DMS79 (cell line): ENCODE measurements around the gene RNLS.
A peak's percentile ranks its signal among the peaks of the same experiment; 100 is the strongest.
"Not testable (repeated sequence)": the region's sequence is repeated elsewhere in the genome, so short reads cannot be mapped to it uniquely, and the experiment has no call there.

Experiments used
- DNase-seq: peaks from one replicate; lab custom pipeline; 2025; lab: John Stamatoyannopoulos, UW

The RNLS gene

DNA sequence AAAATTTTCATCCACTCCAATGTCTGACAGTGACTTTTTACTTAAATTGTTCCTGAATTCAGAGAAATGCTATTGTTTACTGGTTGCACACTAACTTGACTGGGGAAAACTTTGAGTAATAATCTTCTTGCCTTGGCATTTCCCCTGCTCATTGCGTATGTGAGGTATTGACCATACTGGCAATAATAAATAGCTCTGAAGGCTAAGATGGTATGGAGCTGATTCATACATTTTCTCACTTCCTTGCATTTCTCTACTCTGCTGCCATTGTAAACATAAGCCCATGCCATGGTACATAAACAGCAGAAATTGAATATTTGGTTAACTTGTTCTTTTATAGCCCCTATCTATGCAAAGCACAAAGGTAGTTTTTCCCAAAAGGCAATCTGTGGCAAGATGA is 290.0 kb downstream of the RNLS start:
- no peak for DNase-seq

DNA sequence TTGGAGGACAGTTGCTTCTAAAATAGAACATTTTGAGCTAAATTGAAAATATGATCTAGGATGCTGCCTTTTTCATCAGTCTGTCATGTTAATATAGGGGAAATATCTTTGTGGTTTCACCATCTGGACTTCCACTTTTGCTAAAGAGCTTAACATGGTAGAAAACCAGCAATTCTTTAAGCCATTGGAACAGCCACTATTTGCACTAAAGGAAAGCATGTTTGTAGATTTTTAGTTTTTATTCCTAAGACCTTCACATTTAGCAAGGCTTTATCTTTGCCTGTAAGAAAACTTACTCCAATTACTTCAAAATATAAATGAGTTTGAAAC is 291.0 kb downstream of the RNLS start:
- no peak for DNase-seq

- no peak for DNase-seq
Measured at GRCh38 chr10:88291289-88292184, 291.6 kb downstream of the RNLS start.

DNA sequence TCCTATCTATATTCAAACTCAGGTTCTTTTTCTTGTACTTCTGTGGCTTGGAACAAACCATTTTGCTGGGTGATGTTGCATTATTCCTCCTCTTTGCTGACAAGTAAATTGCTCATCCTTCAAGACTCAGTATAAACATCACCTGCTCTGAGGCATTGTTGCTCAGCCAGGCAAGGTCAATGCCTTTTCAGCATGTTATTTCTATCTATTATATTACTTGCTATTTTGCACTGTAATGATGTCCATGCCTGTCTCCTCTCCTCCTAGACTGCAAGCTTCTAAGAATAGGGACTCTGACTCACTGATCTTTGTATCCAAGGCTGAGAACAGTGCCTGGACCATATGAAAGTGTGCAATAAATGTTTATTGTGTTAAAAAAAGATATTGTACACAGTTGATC is 293.8 kb downstream of the RNLS start:
- DNase-seq, result no peak

- no peak for DNase-seq
Measured at GRCh38 chr10:88288320-88289059, 294.6 kb downstream of the RNLS start.

- no peak for DNase-seq
Measured at GRCh38 chr10:88286030-88286429, 297.1 kb downstream of the RNLS start.

- DNase-seq, result no peak
Measured at GRCh38 chr10:88281592-88282347, 301.3 kb downstream of the RNLS start.

DNA sequence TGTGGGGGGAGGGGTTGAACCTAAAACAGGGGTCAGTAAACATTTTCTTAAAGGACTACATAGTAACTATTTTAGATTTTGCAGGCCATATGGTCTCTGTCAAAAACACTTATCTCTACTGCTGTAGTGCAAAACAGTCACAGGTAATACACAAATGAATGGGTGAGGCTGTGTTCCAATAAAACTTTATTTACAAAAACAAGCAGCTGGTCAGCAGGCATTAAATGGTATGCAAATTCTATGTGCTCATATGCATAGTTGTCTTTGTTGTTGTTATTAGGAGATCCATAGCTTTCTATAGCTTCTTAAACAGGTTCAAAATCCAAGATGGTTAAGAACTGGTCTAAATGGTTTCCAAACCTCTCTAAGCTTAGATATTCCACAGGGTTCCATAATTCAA is 302.6 kb downstream of the RNLS start:
- DNase-seq, result no peak

DNA sequence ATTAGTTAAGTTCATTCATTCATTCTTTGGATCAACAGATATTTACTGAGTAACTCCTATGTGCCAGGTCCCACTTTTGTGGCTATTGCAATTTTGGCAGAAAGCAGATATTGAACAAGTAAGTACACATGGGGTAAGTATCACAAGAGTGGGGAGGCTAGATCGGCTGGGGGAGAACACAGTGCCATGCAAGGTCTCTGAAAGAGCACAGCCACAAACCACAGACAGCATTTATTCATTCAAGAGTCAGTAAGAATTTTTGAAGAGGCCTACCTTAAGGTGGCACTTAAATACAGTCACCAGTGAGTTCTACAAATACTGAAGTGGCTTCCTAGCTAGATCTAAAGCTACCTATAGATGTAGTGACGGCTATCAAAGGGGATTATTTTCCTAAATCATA is 304.2 kb downstream of the RNLS start:
- no peak for DNase-seq

DNA sequence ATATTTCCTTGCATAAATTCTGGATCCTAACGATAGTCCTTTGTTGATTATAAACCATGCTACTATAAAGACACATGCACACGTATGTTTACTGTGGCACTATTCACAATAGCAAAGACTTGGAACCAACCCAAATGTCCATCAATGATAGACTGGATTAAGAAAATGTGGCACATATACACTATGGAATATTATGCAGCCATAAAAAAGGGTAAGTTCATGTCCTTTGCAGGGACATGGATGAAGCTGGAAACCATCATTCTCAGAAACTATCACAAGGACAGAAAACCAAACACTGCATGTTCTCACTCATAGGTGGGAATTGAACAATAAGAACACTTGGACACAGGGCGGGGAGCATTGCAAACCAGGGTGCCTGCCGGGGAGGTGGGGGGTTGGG is 306.2 kb downstream of the RNLS start:
- DNase-seq, result not testable (repeated sequence)

- DNase-seq, result no peak
Measured at GRCh38 chr10:88274286-88274685, 308.8 kb downstream of the RNLS start.

- DNase-seq, result no peak
Measured at GRCh38 chr10:88273567-88273966, 309.6 kb downstream of the RNLS start.

DNA sequence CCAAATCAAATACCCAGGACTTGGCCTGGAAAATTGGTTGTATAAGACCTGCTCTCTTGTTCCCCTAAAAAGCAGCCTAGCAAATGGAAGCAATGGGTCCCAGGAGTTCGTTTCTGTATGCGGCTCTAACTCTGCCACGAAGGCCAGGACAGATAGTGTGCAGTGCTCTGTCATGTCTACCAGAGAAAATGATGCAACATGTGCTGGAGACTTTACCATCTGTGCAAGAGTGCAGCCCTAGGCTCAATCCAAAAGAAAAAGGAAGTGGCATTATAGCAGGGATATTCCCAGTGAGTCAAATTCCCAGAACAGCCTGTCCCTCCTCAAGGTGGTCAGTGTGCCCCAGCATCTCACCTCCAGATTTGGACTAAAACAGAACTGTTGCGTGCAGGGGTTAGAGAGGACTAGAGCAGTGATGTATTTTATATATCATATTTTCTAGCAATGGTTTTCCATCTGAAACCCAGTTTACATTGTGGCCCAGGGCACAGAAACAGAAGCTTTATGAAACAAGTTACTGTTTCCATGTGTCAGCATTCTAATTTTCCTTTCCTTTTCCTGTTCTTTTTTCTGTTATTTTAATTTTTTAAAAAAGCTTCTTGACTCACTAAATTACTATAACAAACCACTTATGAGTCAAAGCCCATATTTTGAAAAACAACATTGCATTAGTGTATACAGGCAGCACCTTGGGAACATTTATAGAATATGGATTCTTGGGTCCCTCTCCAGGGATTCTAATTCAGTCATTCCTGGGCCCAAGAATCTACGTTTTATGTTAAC is 311.2 kb downstream of the RNLS start:
- DNase-seq, result no peak

DNA sequence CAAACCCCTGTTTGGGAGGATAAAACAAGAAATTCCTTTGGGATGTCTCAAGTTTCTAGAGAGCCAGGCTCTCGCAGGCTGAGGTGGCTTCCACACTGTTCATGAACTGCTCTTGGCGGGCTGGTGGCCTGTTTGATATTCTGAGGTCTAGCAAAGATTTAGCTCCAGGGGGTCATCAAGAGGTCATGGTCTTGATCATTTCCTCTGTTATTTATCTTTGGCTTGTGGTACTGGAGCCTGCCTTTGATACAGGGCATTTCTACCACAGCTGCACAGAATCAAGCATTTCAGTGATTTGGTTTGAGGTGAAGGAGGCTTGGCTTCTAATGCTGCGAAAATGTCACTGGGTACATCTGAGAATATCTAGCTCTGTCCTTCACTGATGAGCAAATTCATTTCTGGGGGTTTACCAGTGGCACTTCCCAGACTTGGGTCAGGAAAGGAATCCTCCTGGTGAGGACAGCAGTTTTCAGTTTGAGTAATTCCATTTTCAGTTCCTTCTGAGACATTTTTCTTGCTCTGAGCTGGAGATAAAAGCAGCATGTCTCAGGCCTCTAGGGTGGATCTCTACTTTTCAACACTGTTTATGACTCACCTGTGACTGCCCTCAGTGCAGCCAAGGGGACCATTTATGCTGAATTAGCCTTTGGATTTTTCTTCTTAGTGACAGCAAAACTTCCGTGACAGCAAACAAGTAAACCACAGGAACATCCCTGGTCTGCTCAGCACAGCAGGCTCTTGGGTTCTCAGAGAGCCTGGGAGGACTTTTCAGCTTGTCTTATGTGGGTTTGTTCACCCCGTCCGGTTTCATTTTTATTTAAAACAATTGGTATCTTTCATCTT is 312.0 kb downstream of the RNLS start:
- DNase-seq, result no peak

GRCh38 chr10:88270061-88270808 is 312.9 kb downstream of the RNLS start:
- DNase-seq, result peak; percentile 76

DNA sequence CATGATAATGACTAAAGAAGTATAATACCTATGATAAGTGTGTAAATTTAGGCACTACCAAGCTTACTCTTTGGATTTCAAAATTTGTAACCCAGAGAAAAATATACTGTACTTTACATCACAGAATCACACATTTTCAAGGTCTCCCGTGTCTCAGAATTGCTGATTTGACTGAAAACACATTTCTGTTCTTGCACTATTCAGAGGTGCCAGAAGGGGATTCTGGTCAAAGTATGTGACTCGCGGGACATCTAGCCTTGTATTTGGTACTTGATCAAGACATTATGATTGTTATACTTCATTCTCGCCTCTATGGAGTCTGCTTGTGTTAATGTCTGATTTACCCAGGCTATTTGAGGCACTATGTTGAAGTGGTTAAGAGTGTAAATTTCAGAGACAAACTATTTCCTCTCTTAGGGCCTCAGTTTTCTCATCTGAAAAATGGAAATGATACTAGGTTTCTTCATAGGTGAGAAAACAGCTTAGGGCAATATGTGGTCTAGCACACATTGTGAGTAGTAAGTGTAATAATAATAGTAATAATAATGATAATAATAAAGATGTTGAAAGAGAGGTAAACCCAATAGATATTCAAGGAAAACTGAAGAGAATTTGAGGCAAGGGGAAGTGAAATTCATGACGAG is 320.4 kb downstream of the RNLS start:
- no peak for DNase-seq

GRCh38 chr10:88261152-88261551 is 322.0 kb downstream of the RNLS start:
- DNase-seq, result no peak

DNA sequence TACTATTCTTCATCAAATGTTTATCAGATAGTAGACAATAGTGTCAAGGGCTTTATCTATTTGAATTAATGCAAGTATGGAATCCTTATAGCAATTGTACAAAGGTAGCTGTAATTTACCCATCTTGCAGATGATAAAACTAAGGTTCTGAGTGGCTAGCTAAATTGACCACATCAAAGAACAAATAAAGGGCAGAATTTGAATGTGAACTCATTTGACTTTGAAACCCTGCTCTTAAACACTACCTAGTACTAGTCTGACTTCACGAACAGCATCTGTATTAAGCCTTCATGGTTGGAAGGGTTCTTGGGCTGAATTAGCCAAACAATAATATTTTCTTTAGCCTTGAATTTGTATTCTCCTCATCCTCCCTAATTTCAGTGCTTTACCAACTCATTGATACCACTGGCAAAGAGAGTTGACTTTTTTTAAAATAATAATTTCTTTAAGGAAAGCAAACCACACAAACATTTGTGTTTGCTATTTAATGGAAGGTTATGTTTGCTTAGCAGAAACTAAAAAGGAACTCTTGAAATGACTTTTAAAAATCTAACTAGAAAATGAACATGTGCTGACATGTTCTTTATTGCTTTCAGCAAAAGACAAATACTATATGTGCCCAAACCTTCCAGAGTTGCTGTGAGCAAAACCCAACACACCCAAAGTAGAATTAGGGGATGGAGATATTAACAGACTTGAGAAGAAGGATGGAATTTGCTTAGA is 322.6 kb downstream of the RNLS start:
- no peak for DNase-seq

DNA sequence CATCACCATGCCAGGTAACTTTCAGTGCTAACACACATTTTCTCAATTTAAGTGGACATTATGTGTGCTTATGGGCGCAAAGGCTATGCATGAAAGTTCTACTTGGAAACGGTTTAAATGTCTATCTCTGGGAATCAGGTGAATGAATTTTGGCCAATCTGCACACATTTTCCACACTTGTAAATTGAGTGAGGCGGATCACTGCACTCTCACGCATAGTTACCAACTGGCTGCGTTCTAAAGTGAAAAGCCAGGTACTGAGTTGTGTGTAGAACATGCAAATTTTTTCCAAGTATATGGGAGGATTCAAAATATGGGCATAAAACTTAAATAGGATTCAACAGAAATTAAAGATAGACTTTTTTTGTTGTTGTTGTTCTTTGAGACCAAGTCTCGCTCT is 323.7 kb downstream of the RNLS start:
- DNase-seq, result no peak
